Stimulated activated CD4-positive, alpha-beta T cell treated with anti-CD3 and anti-CD28 coated beads, Interleukin-12 subunit alpha, Interleukin-12 subunit beta, amount 100 ng/mL, for 48 hours (primary cell): ENCODE results near the gene FBLIM1.

Experiments used
- DNase-seq, 3 donors: peaks; one replicate each; pipeline ENCODE4 v3.0.0-alpha.2; 2020; ENCODE audit warnings: low read depth in 2 of 3, low spot score in 1 of 3

FBLIM1 gene

GRCh38 chr1:15758343-15758931 is at the start of gene FBLIM1:
TSS of gene FBLIM1 (plus strand) at chr1:15758795. CDS start at chr1:15764984, 6,189 bp downstream.
- DNase-seq: no peak

- DNase-seq: no peak
Observed at GRCh38 chr1:15709226-15709625, 49.4 kb upstream of the FBLIM1 start.

- no peak for DNase-seq
Observed at GRCh38 chr1:15712168-15712567, 46.4 kb upstream of the FBLIM1 start.

GRCh38 chr1:15714406-15715136 is 44.0 kb upstream of the FBLIM1 start:
- no peak for DNase-seq

- DNase-seq: no peak
Observed at GRCh38 chr1:15717418-15718125, 41.0 kb upstream of the FBLIM1 start.

- no peak for DNase-seq
Observed at GRCh38 chr1:15718199-15718601, 40.4 kb upstream of the FBLIM1 start.

- no peak for DNase-seq
Observed at GRCh38 chr1:15719381-15720120, 39.0 kb upstream of the FBLIM1 start.

- no peak for DNase-seq
Observed at GRCh38 chr1:15720861-15721260, 37.7 kb upstream of the FBLIM1 start.

GRCh38 chr1:15722411-15722810 is 36.2 kb upstream of the FBLIM1 start:
- no peak for DNase-seq

GRCh38 chr1:15722836-15723532 is 35.6 kb upstream of the FBLIM1 start:
- no peak for DNase-seq

- DNase-seq: no peak
Observed at GRCh38 chr1:15723631-15724246, 34.9 kb upstream of the FBLIM1 start.

- no peak for DNase-seq
Observed at GRCh38 chr1:15724949-15725880, 33.4 kb upstream of the FBLIM1 start.

GRCh38 chr1:15726508-15726907 is 32.1 kb upstream of the FBLIM1 start:
- no peak for DNase-seq

GRCh38 chr1:15727021-15727420 is 31.6 kb upstream of the FBLIM1 start:
- no peak for DNase-seq

GRCh38 chr1:15727424-15727823 is 31.2 kb upstream of the FBLIM1 start:
- DNase-seq: no peak

- DNase-seq: no peak
Observed at GRCh38 chr1:15727866-15728534, 30.6 kb upstream of the FBLIM1 start.

GRCh38 chr1:15728937-15729657 is 29.5 kb upstream of the FBLIM1 start:
- DNase-seq: no peak

GRCh38 chr1:15730423-15730822 is 28.2 kb upstream of the FBLIM1 start:
- DNase-seq: no peak
